Endothelial cell of umbilical vein (primary cell): ENCODE measurements around the gene RPRM. TPM values are rescaled to one million over a fixed set of nuclear protein-coding genes. Genes with fewer than 3 reads are reported as not detected.

Experiments
- BruUV-seq: library from RNA; stranded (reverse); fragments of 400-500 nt; replicated peaks from 2 replicates; lab custom pipeline; 2021; lab: Mats Ljungman, UMichigan
- CTCF ChIA-PET: fragments of 300-600, 350-600 bp; sonication (Branson Sonifier 250); formaldehyde crosslinking; loops from one replicate; lab custom pipeline; 2021; ENCODE audit warnings: antibody characterized with exemption, inconsistent platforms; lab: Charles Lee
- POLR2A ChIA-PET: fragments of 300-600, 350-600 bp; sonication (Branson Sonifier 250); formaldehyde crosslinking; loops from one replicate; lab custom pipeline; 2021; ENCODE audit warnings: antibody characterized with exemption, inconsistent platforms; lab: Charles Lee
- DNase-seq: peaks from one replicate; pipeline ENCODE4 v3.0.0-alpha.2; 2011; ENCODE audit warnings: low read depth, low spot score
- FAIRE-seq: peaks from 2 replicates; lab custom pipeline; 2011; peaks lifted over from hg19 to GRCh38; lab: Jason Lieb, UNC
- H2AFZ ChIP-seq: 2 replicates; pipeline ENCODE4 v1.6.0; 2012; ENCODE audit warnings: low read depth, low read length, control low read depth, inconsistent platforms
- H3K27ac ChIP-seq: 2 replicates; pipeline ENCODE4 v1.5.1; 2011; ENCODE audit warnings: low read depth, mild to moderate bottlenecking, control low read depth, low read length, moderate library complexity; ENCODE audit not compliant: insufficient read depth
- H3K27me3 ChIP-seq, 2 experiments: 2 replicates each; pipeline versions ENCODE4 v1.6.0 to v1.6.1; 2011; ENCODE audit warnings: low read length in 2 of 2, mixed read lengths in 1 of 2; ENCODE audit not compliant: control insufficient read depth in 2 of 2, insufficient read depth in 2 of 2
- H3K36me3 ChIP-seq, 2 experiments: 2 replicates in 1 of 2; 3 replicates in 1 of 2; pipeline ENCODE4 v1.5.1; 2011; ENCODE audit warnings: low read length in 2 of 2, mild to moderate bottlenecking in 1 of 2, moderate library complexity in 1 of 2; ENCODE audit not compliant: control insufficient read depth in 2 of 2, insufficient read depth in 2 of 2; ENCODE audit errors: extremely low read depth in 1 of 2
- H3K4me1 ChIP-seq: 3 replicates; pipeline ENCODE4 v1.5.1; 2011; ENCODE audit warnings: mild to moderate bottlenecking, low read length; ENCODE audit not compliant: control insufficient read depth, insufficient read depth; ENCODE audit errors: extremely low read depth
- H3K4me2 ChIP-seq: 2 replicates; pipeline ENCODE4 v1.6.1; 2011; ENCODE audit warnings: low read length, control low read depth, mixed read lengths; ENCODE audit not compliant: insufficient read depth
- H3K4me3 ChIP-seq, 3 experiments: fragments of 200-600 bp in 1 of 3; sonication (generic), shearing (Covaris generic) in 1 of 3; replicated peaks in 1 of 3; 2 replicates each; pipeline ENCODE4 v1.5.1; 2011 to 2016; ENCODE audit warnings: control low read depth in 3 of 3, low read length in 3 of 3, mild to moderate bottlenecking in 2 of 3, inconsistent platforms in 1 of 3, low read depth in 1 of 3, moderate library complexity in 1 of 3; ENCODE audit not compliant: insufficient read depth in 1 of 3
- H3K79me2 ChIP-seq: 2 replicates; pipeline ENCODE4 v1.6.0; 2012; ENCODE audit warnings: low read length, inconsistent platforms; ENCODE audit not compliant: control insufficient read depth, insufficient read depth
- H3K9ac ChIP-seq: replicated peaks from 2 replicates; pipeline ENCODE3; 2011; ENCODE audit warnings: low read length, control low read depth; ENCODE audit not compliant: insufficient read depth; ENCODE audit errors: extremely low read depth
- H3K9me1 ChIP-seq: replicated peaks from 3 replicates; pipeline ENCODE4 v1.6.0; 2011; ENCODE audit warnings: mild to moderate bottlenecking, low read length; ENCODE audit not compliant: control insufficient read depth, insufficient read depth; ENCODE audit errors: extremely low read depth
- H3K9me3 ChIP-seq: replicated peaks from 2 replicates; pipeline ENCODE4 v1.5.1; 2012; ENCODE audit warnings: low read length, inconsistent platforms; ENCODE audit not compliant: control insufficient read depth, insufficient read depth
- H4K20me1 ChIP-seq: replicated peaks from 2 replicates; pipeline ENCODE3; 2011; ENCODE audit warnings: mild to moderate bottlenecking, low read length; ENCODE audit not compliant: control insufficient read depth, insufficient read depth; ENCODE audit errors: extremely low read depth
- EZH2 ChIP-seq: IDR thresholded peaks from 2 replicates; pipeline ENCODE4 v1.6.1; 2012; ENCODE audit warnings: borderline replicate concordance, low read depth, mild to moderate bottlenecking, moderate library complexity, low read length, inconsistent platforms; ENCODE audit not compliant: severe bottlenecking
- FOS ChIP-seq: IDR thresholded peaks from 2 replicates; pipeline ENCODE4 v1.6.1; 2011; ENCODE audit warnings: mild to moderate bottlenecking, low read length, moderate library complexity, borderline replicate concordance; ENCODE audit not compliant: insufficient read depth
- JUN ChIP-seq: IDR thresholded peaks from 2 replicates; pipeline ENCODE4 v1.6.1; 2011; ENCODE audit warnings: borderline replicate concordance, low read depth; ENCODE audit not compliant: insufficient read length, insufficient read depth
- MYC ChIP-seq: IDR thresholded peaks from one replicate; pipeline ENCODE4 v1.6.1; 2011; ENCODE audit warnings: mild to moderate bottlenecking, low read depth, low read length
- POLR2A ChIP-seq: IDR thresholded peaks from 2 replicates; pipeline ENCODE4 v1.6.1; 2012; ENCODE audit warnings: low read depth, mild to moderate bottlenecking, control low read depth, low read length
- POLR2AphosphoS5 ChIP-seq: IDR thresholded peaks from 2 replicates; pipeline ENCODE4 v1.6.1; 2012; ENCODE audit warnings: low read depth, mild to moderate bottlenecking, control low read depth, low read length, moderate library complexity; ENCODE audit not compliant: insufficient read depth
- dilution Hi-C: fragments of 300-500 bp; cut with MboI; formaldehyde crosslinking; loops from one replicate; pipeline ENCODE4 v1.15.0; 2019; ENCODE audit warnings: low sequenced_read_pairs; ENCODE audit not compliant: extremely low pct_ligation_motif_present
- intact Hi-C: fragments of 100-400 bp; cut with micrococcal nuclease; formaldehyde crosslinking; loops from one replicate; pipeline ENCODE4 v1.10.0; 2022
- polyA plus RNA-seq, 4 experiments: library from polyadenylated mRNA; depleted of rRNA in 3 of 4; stranded (reverse) in 3 of 4; unstranded in 1 of 4; fragments of >200 nt; gene quantifications; 2 replicates each; pipeline versions ENCODE4 v1.2.1 to v1.2.3, GENCODE V29; 2011 to 2012; ENCODE audit warnings: missing spikeins in 1 of 4
- total RNA-seq: library from RNA; stranded (reverse); gene quantifications from 2 replicates; pipeline ENCODE4 v1.2.3, GENCODE V29; 2021
- TF ChIP-seq, protein P1 (sequence below): IDR thresholded peaks from 2 replicates; pipeline ENCODE4 v1.6.1; 2011; ENCODE audit not compliant: insufficient read depth, insufficient read length
- TF ChIP-seq, protein P2 (sequence below), 2 donors: IDR thresholded peaks; 1 replicate in 1 of 2; 2 replicates in 1 of 2; pipeline ENCODE4 v1.5.1; 2011; ENCODE audit warnings: low read length in 2 of 2, mild to moderate bottlenecking in 2 of 2, moderate library complexity in 2 of 2, control low read depth in 1 of 2, inconsistent platforms in 1 of 2, low read depth in 1 of 2; ENCODE audit not compliant: insufficient read depth in 1 of 2; ENCODE audit errors: extremely low read depth in 1 of 2

The RPRM gene
- total and polyA plus RNA-seq, 2 donors (not counting 3 experiments of a cell fraction or from before 2014, with no cell fraction given), result not detected

DNA sequence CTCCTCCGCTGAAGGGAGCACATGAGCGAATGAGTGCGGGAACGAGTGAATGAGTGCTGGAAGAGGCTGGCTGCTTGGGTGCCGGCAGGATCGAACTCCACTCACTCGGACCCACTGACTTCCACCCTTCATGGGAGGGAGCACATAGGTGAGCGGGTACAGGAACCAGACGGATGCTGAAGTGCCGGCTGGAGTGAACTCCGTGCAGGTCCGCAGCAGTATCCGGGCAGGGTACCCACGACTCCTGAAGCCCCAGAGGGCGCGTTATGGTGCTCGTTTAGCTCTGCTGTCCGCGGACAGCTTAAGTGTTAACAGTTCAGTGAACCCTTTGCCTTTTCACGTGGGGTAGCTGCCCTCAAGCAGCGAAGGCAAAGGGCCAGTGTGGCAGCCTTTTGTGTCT is 23.2 kb downstream of the RPRM start:
- no peak overlapping the region for H3K27ac ChIP-seq
- no peak overlapping the region for H3K4me2 ChIP-seq
- H3K9ac ChIP-seq, result no peak overlapping the region
- TF ChIP-seq JUN (no peak), FOS (no peak), EZH2 (no peak), POLR2AphosphoS5 (no peak), POLR2A (no peak), MYC (no peak)
- TF ChIP-seq, protein P1, sequence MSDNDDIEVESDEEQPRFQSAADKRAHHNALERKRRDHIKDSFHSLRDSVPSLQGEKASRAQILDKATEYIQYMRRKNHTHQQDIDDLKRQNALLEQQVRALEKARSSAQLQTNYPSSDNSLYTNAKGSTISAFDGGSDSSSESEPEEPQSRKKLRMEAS, result no peak
- TF ChIP-seq, protein P2, sequence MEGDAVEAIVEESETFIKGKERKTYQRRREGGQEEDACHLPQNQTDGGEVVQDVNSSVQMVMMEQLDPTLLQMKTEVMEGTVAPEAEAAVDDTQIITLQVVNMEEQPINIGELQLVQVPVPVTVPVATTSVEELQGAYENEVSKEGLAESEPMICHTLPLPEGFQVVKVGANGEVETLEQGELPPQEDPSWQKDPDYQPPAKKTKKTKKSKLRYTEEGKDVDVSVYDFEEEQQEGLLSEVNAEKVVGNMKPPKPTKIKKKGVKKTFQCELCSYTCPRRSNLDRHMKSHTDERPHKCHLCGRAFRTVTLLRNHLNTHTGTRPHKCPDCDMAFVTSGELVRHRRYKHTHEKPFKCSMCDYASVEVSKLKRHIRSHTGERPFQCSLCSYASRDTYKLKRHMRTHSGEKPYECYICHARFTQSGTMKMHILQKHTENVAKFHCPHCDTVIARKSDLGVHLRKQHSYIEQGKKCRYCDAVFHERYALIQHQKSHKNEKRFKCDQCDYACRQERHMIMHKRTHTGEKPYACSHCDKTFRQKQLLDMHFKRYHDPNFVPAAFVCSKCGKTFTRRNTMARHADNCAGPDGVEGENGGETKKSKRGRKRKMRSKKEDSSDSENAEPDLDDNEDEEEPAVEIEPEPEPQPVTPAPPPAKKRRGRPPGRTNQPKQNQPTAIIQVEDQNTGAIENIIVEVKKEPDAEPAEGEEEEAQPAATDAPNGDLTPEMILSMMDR (IDR thresholded peaks at IDR 0.05; ENCODE audit: extremely low read depth in 1 of 2, insufficient read depth in 1 of 2, low read depth in 1 of 2, low read length in 2 of 2), result no peak
- H3K9me3 ChIP-seq, result no peaks in the 10 kb centered on the region
- FAIRE-seq, result no peak
- ChIA-PET CTCF (no interaction called here), POLR2A (no interaction called here)
- no peaks in the 10 kb centered on the region for H3K36me3 ChIP-seq
- no peaks in the 10 kb centered on the region for H3K9me1 ChIP-seq
- no peak overlapping the region for H3K4me3 ChIP-seq
- DNase-seq, result no peak
- H4K20me1 ChIP-seq, result no peaks in the 10 kb centered on the region
- no TSS peak for BruUV-seq
- no peaks in the 10 kb centered on the region for H3K27me3 ChIP-seq
- intact Hi-C loops (no loop called here), dilution Hi-C loops (no loop called here)
- no peaks in the 10 kb centered on the region for H3K79me2 ChIP-seq
- no peak overlapping the region for H2AFZ ChIP-seq
- no peaks in the 10 kb centered on the region for H3K4me1 ChIP-seq
